Trophoblast cell (in vitro differentiated cells and primary cell): ENCODE measurements around the gene AMELX.

Experiments used
- DNase-seq, 2 donors: peaks; one replicate each; pipeline ENCODE4 v3.0.0-alpha.2; 2016
- H2AFZ ChIP-seq: 2 replicates; pipeline ENCODE4 v1.6.1; 2013; ENCODE audit warnings: low read length, moderate library complexity, mild to moderate bottlenecking; ENCODE audit not compliant: insufficient read depth, poor library complexity
- H2AK5ac ChIP-seq: 2 replicates; pipeline ENCODE4 v1.6.1; 2013; ENCODE audit warnings: mild to moderate bottlenecking, low read length
- H2BK120ac ChIP-seq: 2 replicates; pipeline ENCODE4 v1.6.1; 2013; ENCODE audit warnings: low read length, mild to moderate bottlenecking, moderate library complexity; ENCODE audit not compliant: insufficient read depth, poor library complexity
- H2BK12ac ChIP-seq: 2 replicates; pipeline ENCODE4 v1.6.1; 2013; ENCODE audit warnings: mild to moderate bottlenecking, low read length, moderate library complexity
- H2BK5ac ChIP-seq: 2 replicates; pipeline ENCODE4 v1.6.1; 2013; ENCODE audit warnings: low read length, low read depth, moderate library complexity, mild to moderate bottlenecking; ENCODE audit not compliant: poor library complexity
- H3K14ac ChIP-seq: 2 replicates; pipeline ENCODE4 v1.6.1; 2013; ENCODE audit warnings: mild to moderate bottlenecking, low read length
- H3K18ac ChIP-seq: 2 replicates; pipeline ENCODE4 v1.6.1; 2013; ENCODE audit warnings: mild to moderate bottlenecking, low read length
- H3K23ac ChIP-seq: 2 replicates; pipeline ENCODE4 v1.6.1; 2013; ENCODE audit warnings: low read length
- H3K27ac ChIP-seq: 2 replicates; pipeline ENCODE4 v1.5.1; 2013; ENCODE audit warnings: low read depth, mild to moderate bottlenecking, inconsistent platforms, low read length, moderate library complexity
- H3K27me3 ChIP-seq: 2 replicates; pipeline ENCODE4 v1.6.1; 2013; ENCODE audit warnings: inconsistent platforms, mild to moderate bottlenecking, low read length, moderate library complexity; ENCODE audit not compliant: insufficient read depth
- H3K36me3 ChIP-seq, 2 experiments: 1 replicate in 1 of 2; 2 replicates in 1 of 2; pipeline ENCODE4 v1.6.1; 2013; ENCODE audit warnings: low read length in 2 of 2, mild to moderate bottlenecking in 2 of 2, moderate library complexity in 1 of 2; ENCODE audit not compliant: insufficient read depth in 2 of 2, control insufficient read depth in 1 of 2
- H3K4ac ChIP-seq: 2 replicates; pipeline ENCODE4 v1.6.1; 2013; ENCODE audit warnings: low read depth, mild to moderate bottlenecking, low read length, moderate library complexity
- H3K4me1 ChIP-seq, 2 experiments: 1 replicate in 1 of 2; 2 replicates in 1 of 2; pipeline ENCODE4 v1.6.1; 2013; ENCODE audit warnings: low read length in 2 of 2, mild to moderate bottlenecking in 2 of 2, moderate library complexity in 1 of 2; ENCODE audit not compliant: insufficient read depth in 2 of 2, control insufficient read depth in 1 of 2
- H3K4me2 ChIP-seq: 2 replicates; pipeline ENCODE4 v1.6.1; 2013; ENCODE audit warnings: inconsistent platforms, mild to moderate bottlenecking, low read length, moderate library complexity
- H3K4me3 ChIP-seq: 2 replicates; pipeline ENCODE4 v1.5.1; 2013; ENCODE audit warnings: mild to moderate bottlenecking, low read depth, low read length, inconsistent platforms
- H3K79me1 ChIP-seq: one replicate; pipeline ENCODE4 v1.6.1; 2013; ENCODE audit warnings: low read length
- H3K79me2 ChIP-seq: 2 replicates; pipeline ENCODE4 v1.6.1; 2013; ENCODE audit warnings: low read length, mild to moderate bottlenecking; ENCODE audit not compliant: control insufficient read depth, insufficient read depth, poor library complexity
- H3K9ac ChIP-seq: 2 replicates; pipeline ENCODE4 v1.6.1; 2013; ENCODE audit warnings: mild to moderate bottlenecking, low read length
- H3K9me3 ChIP-seq: 2 replicates; pipeline ENCODE4 v1.6.1; 2013; ENCODE audit warnings: low read depth, mild to moderate bottlenecking, control low read depth, inconsistent platforms, low read length; ENCODE audit not compliant: insufficient read depth
- H4K12ac ChIP-seq: 2 replicates; pipeline ENCODE4 v1.6.1; 2013; ENCODE audit warnings: low read depth, mild to moderate bottlenecking, low read length, moderate library complexity
- H4K8ac ChIP-seq: 2 replicates; pipeline ENCODE4 v1.6.1; 2013; ENCODE audit warnings: low read depth, mild to moderate bottlenecking, low read length, moderate library complexity
- H4K91ac ChIP-seq: one replicate; pipeline ENCODE4 v1.6.1; 2013; ENCODE audit warnings: low read depth, mild to moderate bottlenecking, low read length, moderate library complexity
- WGBS: extraction: QIAGEN DNeasy Blood & Tissue Kit; methylation state at CpG from one replicate; pipeline ENCODE4 v1.1.7; 2013; ENCODE audit warnings: missing lambda C conversion rate; ENCODE audit not compliant: insufficient read length, insufficient coverage; ENCODE audit errors: extremely low coverage; 5-methylcytosine and 5-hydroxymethylcytosine counted together

AMELX gene

DNA sequence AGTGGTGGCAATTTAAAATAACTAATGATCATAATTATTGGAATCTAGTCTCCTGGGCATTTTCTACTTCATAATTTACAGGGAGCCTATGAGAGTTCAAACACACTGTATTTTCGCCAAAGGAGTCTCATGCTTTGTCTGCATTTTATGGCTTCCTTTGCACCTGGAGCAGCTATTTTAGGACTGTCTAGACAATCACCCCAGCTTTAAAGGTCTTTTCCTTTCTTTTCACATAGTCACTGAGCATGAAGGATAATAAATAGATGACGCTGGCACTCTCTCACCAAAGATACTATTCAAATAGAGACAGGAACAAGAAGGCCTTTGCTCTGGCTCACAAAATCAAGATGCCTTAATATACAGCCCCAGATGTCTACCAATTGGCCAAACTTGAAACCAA, 43.0 kb downstream of the AMELX start:
- Histone ChIP-seq H4K12ac (no peak overlapping the region), H3K18ac (no peak overlapping the region), H3K27ac (no peak overlapping the region), H3K4ac (no peak overlapping the region), H3K4me1 (no peaks in the 10 kb centered on the region), H3K79me2 (no peaks in the 10 kb centered on the region), H2AK5ac (no peak overlapping the region), H2BK12ac (no peak overlapping the region), H2BK5ac (no peak overlapping the region), H3K36me3 (no peaks in the 10 kb centered on the region), H2AFZ (no peak overlapping the region), H3K79me1 (no peaks in the 10 kb centered on the region), H4K8ac (no peak overlapping the region), H3K14ac (no peak overlapping the region), H3K4me3 (no peak overlapping the region), H2BK120ac (no peak overlapping the region), H4K91ac (no peak overlapping the region), H3K9me3 (no peaks in the 10 kb centered on the region), H3K23ac (no peak overlapping the region), H3K9ac (no peak overlapping the region), H3K27me3 (no peaks in the 10 kb centered on the region), H3K4me2 (no peak overlapping the region)
- no CpG with 5 or more reads among the region's 2 CpGs for WGBS
- no peak for DNase-seq

- H3K27me3 ChIP-seq: no peaks in the 10 kb centered on the region
- no peak overlapping the region for H2BK120ac ChIP-seq
- H3K79me2 ChIP-seq: no peaks in the 10 kb centered on the region
- no CpG with 5 or more reads among the region's 1 CpG for WGBS
- H3K9ac ChIP-seq: no peak overlapping the region
- no peak overlapping the region for H2AK5ac ChIP-seq
- no peak overlapping the region for H3K18ac ChIP-seq
- no peak overlapping the region for H2BK12ac ChIP-seq
- no peak overlapping the region for H3K4me2 ChIP-seq
- H4K12ac ChIP-seq: no peak overlapping the region
- no peak overlapping the region for H3K14ac ChIP-seq
- H2AFZ ChIP-seq: no peak overlapping the region
- DNase-seq: no peak
- no peak overlapping the region for H3K4ac ChIP-seq
- no peak overlapping the region for H3K23ac ChIP-seq
- H4K91ac ChIP-seq: no peak overlapping the region
- H3K27ac ChIP-seq: no peak overlapping the region
- no peak overlapping the region for H4K8ac ChIP-seq
- H2BK5ac ChIP-seq: no peak overlapping the region
- H3K79me1 ChIP-seq: no peaks in the 10 kb centered on the region
- H3K9me3 ChIP-seq: no peaks in the 10 kb centered on the region
- H3K36me3 ChIP-seq: no peaks in the 10 kb centered on the region
- H3K4me3 ChIP-seq: no peak overlapping the region
- H3K4me1 ChIP-seq: no peaks in the 10 kb centered on the region
Measured at GRCh38 chrX:11337292-11338009, 44.2 kb downstream of the AMELX start.

DNA sequence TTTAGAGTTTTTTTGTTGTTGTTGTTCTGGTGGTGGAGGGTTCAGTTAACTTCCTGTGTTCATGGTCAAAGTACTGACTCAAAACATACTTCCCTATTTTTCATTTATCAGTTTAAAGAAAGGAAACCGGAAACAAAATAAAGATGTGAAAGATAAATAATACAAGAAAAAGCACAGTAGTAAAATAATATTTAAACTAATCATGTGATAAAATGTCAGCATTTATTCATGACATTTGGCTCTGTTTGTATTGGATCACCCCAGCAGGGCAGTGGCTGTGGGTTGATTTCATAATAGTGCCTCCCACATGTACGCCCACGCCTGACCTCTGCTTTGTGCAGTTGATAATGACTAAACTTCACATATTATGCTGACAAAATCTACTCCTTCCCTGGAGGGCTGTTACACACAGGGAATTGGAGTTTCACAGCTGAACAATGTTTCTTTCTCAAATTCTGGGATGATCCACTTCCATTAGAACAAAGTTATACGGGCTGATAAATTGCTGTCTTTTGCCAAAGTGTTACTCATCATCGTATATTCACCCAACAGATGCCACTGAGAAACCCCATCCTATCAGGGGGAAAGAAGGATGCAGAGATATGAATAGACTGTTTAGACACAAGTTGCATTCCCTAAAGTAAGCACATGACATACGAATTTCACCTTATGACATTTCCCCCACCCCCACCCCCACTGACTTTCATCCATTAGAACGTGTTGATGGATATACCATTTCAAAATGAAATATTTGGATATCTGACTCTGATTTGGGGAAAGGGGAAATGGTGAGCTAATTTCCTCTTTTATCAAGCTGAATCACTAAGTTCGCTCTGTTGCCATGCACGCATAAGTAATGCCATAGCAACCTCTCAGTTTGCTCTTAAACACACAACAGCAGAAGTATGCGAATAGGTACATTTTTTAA, 48.3 kb downstream of the AMELX start:
- Histone ChIP-seq H3K79me2 (no peaks in the 10 kb centered on the region), H2BK120ac (no peak overlapping the region), H3K79me1 (no peaks in the 10 kb centered on the region), H3K9me3 (no peaks in the 10 kb centered on the region), H3K23ac (no peak overlapping the region), H3K27ac (no peak overlapping the region), H3K4me2 (no peak overlapping the region), H3K27me3 (no peaks in the 10 kb centered on the region), H2AK5ac (no peak overlapping the region), H3K4me1 (no peaks in the 10 kb centered on the region), H3K4ac (no peak overlapping the region), H3K14ac (no peak overlapping the region), H4K12ac (no peak overlapping the region), H4K91ac (no peak overlapping the region), H2AFZ (no peak overlapping the region), H2BK5ac (no peak overlapping the region), H4K8ac (no peak overlapping the region), H2BK12ac (no peak overlapping the region), H3K36me3 (no peaks in the 10 kb centered on the region), H3K18ac (no peak overlapping the region), H3K9ac (no peak overlapping the region), H3K4me3 (no peak overlapping the region)
- WGBS: no CpG with 5 or more reads among the region's 10 CpGs
- DNase-seq: peak; percentile 68 to 75

DNA sequence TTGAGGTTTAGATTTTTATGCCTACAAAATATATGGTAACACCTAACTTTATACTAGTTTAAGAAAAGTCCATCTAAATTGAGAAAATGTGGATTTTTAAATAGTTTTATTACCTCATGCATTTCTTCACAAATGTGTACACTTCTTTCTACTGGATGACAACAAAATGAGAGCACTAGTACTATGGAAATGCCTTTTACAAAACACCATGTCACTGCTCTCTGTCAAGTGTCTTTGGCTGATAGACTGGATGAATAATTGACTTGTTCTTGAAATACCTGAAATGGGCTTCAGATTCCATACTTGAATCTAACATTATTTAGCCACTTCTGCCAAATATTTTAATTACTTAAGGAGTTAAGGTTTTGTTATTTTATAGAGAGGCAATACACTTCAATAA, 49.5 kb downstream of the AMELX start:
- Histone ChIP-seq H3K27ac (no peak overlapping the region), H3K36me3 (no peaks in the 10 kb centered on the region), H3K18ac (no peak overlapping the region), H2BK5ac (no peak overlapping the region), H4K91ac (no peak overlapping the region), H3K4me3 (no peak overlapping the region), H2AFZ (no peak overlapping the region), H3K79me2 (no peaks in the 10 kb centered on the region), H2BK12ac (no peak overlapping the region), H3K4ac (no peak overlapping the region), H4K8ac (no peak overlapping the region), H2AK5ac (no peak overlapping the region), H4K12ac (no peak overlapping the region), H3K79me1 (no peaks in the 10 kb centered on the region), H3K4me1 (no peaks in the 10 kb centered on the region), H3K9ac (no peak overlapping the region), H2BK120ac (no peak overlapping the region), H3K27me3 (no peaks in the 10 kb centered on the region), H3K4me2 (no peak overlapping the region), H3K9me3 (no peaks in the 10 kb centered on the region), H3K14ac (no peak overlapping the region), H3K23ac (no peak overlapping the region)
- no peak for DNase-seq
